Measurements from ENCODE around the gene KCNJ9. TPM values are rescaled to one million over a fixed set of nuclear protein-coding genes. Genes with fewer than 3 reads are reported as not detected.
"Not testable (repeated sequence)": the region's sequence is repeated elsewhere in the genome, so short reads cannot be mapped to it uniquely, and the experiment has no call there.

Gene KCNJ9
- polyA plus RNA-seq, 1 donor: 0.10 TPM

DNA sequence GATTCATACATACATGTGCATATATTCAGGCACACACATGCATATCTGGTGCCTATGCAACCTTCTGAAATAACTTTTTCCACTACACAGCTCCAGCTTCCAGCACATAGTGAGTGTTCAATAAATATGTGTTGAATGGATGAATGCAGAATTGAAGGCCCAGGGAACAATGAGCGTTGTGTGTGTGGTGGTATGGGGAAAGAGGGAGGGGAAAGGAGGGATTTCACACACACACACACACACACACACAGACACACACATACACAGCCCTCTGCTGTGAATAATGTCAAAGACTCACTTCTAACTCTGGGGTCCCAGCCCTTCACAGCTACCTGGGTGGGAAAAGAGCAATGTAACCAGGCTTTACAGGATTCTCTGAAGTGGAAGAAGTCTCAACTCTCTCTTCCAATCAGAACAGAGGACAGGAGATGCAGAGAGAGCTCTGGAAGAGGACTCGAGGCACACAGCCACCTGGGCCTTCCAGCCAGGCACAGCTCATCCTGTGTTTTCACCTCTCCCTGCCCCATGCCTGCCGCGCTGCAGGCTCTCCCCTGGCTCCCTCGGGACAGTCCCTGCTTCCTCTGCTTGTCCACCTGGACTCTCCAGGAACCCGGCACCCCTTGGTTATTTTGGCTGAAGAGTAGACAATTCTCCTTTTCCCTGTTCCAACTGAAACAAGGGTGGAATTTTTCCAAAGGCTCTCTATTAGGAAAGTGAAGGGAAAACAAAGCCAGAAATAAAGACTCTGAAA is 22.5 kb downstream of the KCNJ9 start:
- no peak for DNase-seq (ENCODE audit: low read depth)

DNA sequence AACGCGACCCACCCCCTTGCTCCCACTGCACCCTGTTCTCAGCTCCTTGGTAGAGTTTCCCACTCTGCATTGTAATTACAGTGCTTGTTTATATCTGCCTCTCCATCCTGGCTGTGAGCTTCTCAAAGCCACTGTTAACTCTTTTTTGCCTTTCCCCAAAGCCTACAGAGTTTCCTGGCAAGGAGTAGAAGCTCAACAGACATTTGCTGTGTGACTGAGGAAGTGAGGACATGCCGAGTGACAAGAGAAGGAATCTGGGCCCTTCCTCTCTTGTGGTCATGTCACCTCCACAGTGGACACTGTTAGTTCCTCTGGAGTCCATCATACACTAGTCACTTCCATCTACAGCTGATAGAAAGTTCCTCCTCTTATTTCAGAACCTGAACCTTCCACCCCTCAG is 23.1 kb downstream of the KCNJ9 start:
- DNase-seq (ENCODE audit: low read depth): no peak

DNA sequence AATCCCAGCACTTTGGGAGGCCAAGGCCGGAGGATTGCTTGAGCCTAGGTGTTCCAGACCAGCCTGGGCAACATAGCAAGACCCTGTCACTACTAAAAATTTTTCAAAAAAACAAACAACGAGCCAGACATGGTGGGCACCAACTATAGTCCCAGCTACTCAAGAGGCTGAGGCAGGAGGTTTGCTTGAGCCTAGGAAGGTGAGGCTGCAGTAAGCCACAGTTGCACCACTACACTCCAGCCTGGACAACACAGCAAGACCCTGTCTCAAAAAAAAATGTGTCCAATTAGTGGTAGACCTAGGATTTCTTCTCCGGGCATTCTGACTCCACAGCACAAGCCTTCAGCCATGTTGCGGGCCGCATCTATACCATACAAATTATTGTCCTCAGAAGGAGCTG is 23.8 kb downstream of the KCNJ9 start:
- DNase-seq (ENCODE audit: low read depth): no peak

DNA sequence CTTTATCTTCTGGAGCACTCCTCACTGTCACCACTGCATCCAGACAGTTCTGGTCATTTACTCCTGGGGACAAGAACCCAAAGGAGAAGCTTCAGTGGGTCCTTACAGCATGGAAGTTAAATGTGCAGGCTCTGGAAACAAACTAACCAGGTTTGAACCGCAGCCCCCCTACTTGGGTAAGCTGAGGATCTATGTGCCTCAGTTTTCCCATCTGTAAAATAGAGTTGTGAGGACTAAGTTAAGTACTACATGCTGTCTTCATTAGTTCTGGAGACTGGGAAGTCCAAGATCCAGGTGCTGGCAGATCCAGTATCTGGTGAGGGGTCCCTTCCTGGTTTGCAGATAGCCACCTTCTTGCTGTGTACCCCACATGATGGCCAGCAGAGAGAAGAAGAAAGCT is 26.2 kb downstream of the KCNJ9 start:
- DNase-seq (ENCODE audit: low read depth): no peak

DNA sequence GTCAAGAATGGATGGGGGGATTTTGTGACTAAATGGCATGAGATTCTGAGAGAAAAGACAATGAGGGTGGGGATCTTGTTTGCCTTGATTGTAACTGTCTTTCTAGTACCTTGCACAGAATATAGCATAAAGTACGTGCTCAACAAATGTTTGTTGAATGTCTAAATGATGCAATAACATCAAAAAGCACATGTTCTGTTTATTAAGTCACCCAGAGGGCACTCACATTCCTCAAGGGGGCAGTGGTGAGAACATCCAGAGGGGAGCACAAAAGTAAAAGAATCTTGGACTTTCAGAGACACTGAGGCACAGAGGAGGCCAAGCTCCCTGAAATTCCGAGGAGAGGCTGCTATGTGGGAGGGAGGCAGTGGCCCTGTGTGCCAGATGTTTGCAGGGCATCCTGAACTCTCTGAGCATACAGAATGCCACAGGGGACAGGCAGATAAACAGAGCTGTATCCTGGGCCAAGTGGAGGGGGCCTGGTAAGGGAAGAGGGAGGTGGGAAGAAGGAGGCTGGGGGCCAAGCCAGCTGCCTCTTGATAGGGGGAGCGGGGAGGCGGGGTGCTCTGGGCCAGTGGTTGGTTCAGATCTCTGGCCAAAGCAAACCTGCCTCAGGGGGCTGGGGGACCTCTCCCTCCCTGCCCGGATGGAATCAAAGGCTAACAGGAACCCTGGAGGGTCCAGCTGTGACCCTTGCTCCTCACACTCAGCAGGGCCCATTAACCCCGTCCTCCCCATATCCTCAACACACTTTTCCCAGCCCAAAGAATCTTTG is 27.7 kb downstream of the KCNJ9 start:
- DNase-seq (ENCODE audit: low read depth): no peak

DNA sequence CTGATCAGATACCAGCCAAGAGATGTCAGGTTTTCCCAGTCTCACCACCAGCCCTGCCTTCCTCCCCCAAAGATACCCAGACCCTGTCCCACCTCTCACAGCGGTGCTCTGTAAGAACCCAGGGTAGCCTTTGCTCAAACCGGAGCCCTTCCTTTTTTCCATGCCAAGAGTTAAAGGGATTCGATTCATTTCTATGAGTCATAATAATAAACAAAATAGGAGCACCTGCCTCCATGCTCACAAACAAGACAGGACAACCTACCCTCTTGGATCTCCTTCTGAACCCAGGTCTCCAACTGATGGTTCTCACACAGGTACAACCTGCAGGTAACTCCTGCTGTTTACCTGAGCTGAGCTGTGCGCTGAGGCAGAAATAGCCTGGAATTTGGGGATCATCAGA is 28.3 kb downstream of the KCNJ9 start:
- DNase-seq (ENCODE audit: low read depth): no peak

DNA sequence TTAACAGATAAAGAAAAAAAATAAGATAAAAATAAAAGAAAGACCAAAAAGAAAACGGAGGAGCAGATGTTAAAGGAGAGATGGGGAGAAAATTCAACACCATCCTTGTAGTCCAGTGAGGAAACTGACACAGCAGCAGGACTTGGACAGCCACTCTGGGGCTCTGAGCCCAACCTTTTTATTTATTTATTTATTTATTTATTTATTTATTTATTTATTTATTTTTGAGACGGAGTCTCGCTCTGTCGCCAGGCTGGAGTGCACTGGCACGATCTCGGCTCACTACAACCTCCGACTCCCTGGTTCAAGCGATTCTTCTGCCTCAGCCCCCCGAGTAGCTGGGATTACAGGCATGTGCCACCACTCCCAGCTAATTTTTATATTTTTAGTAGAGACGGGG is 30.1 kb downstream of the KCNJ9 start:
- not testable (repeated sequence) for DNase-seq (ENCODE audit: low read depth)

DNA sequence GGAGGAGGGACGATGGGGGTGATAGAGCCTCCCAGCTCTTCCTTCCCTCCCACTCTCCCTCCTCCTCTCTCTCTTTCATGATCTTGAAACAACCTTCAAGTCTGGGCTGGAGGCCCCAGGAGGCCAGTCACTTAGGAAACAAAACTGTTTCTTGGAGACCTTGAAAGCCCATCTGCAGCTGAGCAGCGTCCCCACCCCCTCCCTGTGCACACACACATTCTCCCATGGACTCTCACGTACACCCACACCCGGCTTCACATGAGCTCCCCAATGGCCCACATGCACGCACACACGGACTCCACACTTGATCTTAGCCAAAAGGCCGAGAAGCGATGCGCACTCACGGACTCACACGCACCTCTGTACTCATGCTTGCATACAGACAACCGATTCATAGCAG is 31.0 kb downstream of the KCNJ9 start:
- DNase-seq (ENCODE audit: low read depth): peak; percentile 72

DNA sequence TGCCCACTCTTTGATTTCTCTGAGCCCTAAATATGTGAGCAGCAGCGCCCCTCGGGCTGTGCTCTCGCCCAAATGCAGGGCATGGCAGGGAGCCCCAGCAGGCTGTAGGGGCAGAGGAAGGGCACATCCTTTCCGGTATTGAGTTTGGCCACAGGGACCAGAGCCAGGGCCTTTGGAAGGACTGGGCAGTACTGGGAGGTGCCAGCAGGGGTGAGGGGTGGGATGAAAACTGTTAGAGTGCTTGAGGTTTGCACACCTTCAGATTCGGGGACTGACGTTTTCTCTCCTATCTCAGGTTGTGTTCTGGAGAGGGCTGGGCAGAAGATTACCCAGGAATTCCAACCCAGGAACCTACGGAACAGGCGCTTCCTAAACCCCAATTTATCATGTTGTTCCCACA is 32.1 kb downstream of the KCNJ9 start:
- no peak for DNase-seq (ENCODE audit: low read depth)

DNA sequence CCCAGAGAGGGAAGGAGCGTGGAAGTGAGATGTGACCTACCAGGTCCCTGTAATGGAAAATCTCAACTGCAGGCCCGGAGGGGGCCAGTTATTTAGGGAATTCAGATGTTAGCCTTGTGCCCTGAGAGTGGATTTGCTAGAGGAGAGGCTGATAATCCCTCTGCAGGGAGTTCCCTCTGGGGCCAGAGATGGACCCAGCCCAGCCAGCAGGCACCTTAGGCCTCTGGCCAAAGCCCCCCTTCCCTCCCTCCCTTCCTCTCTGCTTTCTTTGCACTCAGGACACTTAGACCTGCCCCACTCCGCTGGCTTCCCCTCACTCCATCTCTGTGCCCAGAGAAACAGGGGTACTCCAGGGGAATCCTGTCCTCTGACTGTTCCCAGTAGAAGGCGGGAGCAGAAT is 32.7 kb downstream of the KCNJ9 start:
- DNase-seq (ENCODE audit: low read depth): no peak

DNA sequence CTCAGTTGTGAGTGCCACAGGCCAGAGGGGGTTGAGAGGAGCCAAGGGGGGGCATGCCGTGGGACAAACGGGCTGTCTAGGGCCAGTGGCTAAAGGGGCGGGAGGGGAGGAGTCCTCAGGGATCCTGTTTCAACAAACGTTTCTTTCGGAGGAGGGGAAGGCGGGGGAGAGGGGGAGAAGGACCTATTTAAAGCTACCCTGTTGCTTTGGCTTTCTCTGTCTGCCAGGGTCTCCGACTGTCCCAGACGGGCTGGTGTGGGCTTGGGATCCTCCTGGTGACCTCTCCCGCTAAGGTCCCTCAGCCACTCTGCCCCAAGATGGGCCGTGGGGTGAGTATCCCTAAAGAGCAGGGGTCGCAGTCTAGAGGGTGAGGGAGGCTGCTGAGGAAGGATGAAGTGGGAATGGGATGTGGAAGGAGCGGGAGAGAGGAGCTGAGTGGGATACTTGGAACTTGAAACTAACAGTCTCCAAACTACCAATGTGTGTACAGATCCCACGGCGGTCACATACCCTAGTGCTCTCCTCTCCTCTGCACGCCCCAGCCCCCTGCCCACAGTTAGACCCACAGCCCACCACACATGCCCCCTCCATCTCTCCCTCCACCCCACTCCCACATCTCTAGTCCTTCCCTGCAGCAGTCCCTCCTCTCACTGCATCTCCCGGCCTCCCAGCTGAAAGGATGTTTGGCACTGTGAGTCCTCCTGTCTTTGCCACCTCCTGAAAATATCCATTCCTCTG is 34.4 kb downstream of the KCNJ9 start, which contains the start of gene ATP1A2:
ATP1A2 (plus strand) TSS at position 215 of the 738 bp plus-strand sequence; CDS start at position 318, 103 bp downstream.
- DNase-seq (ENCODE audit: low read depth): no peak

DNA sequence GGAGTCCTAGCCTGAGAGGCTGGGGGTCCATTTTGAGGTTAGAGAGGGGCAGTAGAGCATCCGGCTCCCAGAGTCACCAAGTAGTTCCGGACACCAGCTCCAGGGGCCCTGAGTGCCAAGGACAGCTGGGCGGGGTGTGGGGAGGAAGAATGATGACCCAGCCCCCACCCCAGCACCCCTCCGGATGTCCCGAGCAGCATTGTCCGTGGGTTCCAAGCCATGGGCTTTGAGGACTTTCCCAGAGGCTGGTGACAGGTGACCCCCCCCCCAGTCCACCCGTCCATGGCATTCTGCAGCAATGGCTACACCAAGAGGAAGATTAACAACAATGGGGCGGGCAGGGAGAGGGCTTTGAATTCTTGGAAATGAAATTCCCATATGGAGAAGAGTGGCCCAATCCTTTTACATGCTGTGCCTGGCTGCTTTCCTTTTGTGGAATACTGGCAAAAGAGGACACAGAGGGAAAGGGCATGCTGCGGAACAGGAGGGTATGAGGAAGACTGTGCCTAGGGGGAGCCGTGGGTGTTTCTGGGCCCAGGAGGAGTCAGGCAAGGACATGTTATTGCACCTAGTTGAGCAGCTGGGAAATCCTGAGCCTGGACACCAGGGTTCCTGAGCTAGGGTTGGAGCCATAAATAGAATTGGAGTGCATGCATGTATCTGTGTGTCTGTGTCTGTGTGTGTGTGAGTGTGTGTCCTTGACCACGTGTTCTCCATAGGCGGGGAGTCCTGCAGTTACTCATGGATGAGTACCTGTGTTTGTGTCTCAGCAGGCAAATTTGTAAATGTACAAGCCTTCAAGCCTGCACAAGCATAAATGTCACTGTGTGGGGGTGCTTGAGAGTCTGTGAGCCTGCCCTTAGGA is 35.2 kb downstream of the KCNJ9 start:
- no peak for DNase-seq (ENCODE audit: low read depth)

DNA sequence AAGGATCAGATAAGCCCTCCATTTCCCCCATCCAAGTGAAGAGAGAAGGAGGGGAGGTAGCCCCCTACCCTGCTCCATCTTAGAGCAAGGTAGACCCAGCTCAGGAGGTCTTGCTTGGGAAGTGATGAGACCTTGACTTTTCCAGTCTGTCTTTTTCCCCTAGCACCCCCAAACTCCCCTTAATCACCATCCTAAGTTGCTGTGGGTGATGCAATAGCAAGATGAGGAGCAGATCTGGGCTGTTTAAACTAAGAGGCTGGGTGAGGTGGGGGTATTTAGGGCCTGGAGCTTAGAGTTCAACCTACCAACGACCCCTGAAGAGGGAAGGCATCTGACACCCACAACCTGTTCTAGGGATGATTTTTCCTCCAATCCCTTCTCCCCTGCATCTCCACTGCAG is 36.0 kb downstream of the KCNJ9 start:
- no peak for DNase-seq (ENCODE audit: low read depth)

DNA sequence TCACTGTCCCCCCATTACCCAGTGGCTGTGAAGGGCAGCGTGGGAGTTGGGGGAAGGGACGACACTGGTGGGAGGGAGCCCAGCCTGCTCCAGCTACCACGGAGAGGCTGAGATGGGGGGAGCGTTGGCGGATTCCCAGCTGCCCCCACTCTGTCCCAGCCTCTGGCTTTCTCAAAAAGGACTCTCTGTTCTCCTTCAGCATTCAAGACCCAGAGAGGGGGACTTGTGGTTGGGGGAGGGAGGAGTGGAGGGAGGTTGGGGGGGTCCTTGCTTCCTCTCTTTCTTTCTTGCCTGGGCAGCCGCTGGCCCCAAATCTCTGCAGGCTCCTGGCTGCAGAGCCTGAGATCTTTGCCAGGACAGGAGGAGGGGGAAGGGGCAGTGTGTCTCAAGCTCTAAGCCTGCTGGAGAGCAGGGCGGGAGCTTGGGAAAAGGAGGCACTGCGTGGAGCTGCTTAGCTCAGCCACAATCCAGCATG is 36.4 kb downstream of the KCNJ9 start:
- no peak for DNase-seq (ENCODE audit: low read depth)

DNA sequence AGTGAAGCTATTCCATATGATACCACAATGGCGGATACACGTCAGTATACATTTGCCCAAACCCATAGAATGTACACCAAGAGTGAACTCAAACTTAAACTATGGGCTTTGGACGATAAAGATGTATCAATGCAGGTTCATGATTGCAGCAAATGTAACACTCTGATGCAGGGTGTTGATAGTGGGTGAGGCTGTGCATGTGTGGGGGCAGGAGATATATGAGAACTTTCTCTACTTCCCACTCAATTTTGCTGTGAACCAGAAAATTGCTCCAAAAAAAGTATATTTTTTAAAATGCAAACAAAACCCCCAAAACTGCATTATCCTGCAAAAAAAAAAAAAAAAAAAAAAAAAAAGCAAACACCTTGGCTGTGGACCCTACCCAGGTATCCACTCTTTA is 37.6 kb downstream of the KCNJ9 start:
- no peak for DNase-seq (ENCODE audit: low read depth)

DNA sequence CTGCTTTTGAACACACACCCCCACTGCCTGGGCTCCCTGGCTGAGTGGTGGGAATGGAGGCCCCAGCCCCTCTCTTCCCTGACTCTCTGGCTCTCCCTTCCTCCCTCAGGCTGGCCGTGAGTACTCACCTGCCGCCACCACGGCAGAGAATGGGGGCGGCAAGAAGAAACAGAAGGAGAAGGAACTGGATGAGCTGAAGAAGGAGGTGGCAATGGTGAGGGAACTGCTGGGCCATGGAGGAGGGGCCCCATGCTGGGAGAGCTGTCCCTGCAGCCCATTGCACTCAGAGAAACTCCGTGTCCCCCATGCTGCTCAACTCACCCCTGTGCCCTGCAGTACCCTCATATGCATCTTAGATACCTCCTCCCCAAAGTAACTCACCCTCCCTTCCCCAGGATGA is 39.5 kb downstream of the KCNJ9 start:
- no peak for DNase-seq (ENCODE audit: low read depth)

DNA sequence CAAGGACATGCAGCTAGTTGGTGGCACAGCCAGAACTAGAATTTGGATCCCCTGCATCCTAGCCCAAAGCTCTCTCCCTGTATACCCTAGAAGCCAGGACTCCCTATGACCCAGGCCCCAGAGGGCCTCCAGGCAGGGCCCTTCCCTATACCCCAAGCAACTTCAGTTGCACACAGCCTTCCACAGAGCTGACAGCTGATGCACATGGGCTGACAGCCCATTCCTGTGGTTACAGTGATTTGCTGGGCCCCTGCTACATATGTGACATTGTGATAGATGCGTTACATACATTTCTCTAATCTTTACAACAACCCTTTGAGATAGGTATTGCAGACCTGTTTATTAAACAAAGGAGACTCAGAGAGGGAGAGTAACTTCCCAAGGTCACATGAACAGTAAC is 40.0 kb downstream of the KCNJ9 start:
- no peak for DNase-seq (ENCODE audit: low read depth)

DNA sequence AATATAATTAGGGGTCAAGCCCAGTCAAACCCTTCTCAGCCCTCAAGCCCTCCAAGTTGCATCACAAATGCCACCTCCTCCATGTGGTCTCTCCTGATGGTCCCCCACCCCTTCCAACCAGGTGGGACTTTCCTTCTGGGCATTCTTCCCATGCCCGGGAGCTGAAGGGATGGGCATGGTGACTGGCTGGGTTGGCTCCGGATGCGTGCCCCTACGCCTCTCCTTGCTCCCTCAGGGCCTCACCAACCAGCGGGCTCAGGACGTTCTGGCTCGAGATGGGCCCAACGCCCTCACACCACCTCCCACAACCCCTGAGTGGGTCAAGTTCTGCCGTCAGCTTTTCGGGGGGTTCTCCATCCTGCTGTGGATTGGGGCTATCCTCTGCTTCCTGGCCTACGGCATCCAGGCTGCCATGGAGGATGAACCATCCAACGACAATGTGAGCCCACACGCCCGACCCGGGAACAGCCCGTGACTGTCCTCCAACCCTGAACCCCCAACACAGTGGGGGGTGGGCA is 41.7 kb downstream of the KCNJ9 start:
- no peak for DNase-seq (ENCODE audit: low read depth)

DNA sequence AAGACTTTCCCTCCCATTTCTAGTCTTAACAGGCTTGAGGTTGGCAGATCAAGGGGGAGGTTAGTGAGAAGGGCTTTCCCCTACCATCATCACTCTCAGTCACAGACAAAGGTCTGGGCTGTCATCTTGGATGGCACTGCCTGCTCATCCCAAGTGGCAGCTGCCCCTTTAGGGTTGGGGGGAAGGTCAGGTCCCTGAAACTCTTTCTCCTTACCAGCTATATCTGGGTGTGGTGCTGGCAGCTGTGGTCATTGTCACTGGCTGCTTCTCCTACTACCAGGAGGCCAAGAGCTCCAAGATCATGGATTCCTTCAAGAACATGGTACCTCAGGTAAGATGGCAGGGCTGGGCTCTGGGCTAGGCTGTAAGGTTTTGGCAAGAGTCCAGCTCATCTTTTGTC is 42.4 kb downstream of the KCNJ9 start:
- no peak for DNase-seq (ENCODE audit: low read depth)

DNA sequence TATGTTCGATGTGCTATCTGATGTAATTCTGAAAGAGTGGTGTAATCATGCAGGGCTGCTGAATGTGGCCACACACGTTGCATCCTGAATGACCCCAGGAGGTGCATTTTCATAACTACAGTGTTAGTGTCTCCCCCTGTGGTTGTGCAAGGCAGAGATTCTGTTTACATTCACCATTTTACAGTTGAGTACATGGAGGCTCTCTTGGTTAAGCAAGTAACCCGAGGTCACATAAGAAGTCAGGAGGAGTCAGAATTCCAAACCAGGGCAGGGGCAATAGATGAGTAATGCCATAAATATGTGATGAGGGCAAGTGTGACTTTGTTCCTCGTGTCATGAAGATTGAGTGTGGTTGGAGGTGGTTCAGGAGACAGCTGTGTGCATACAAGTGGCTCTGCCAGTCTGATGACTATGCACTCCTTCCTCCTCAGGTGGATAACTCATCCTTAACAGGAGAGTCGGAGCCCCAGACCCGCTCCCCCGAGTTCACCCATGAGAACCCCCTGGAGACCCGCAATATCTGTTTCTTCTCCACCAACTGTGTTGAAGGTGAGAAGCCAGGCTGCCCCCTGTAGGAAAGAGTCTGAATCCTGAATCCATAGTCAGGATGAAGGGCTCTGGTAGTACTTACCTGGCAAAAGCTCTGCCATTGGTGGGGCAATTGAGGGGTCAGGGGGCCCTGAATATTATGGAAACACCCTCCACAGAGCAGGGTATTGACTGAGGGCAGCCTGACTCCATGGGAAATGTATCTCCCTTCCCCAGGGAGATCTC is 43.6 kb downstream of the KCNJ9 start:
- no peak for DNase-seq (ENCODE audit: low read depth)

Measured in forelimb muscle (tissue), 1 donor.